H9 (cell line): Measurements from ENCODE around the gene GMNC. TPM values are rescaled to one million over a fixed set of nuclear protein-coding genes. Genes with fewer than 3 reads are reported as not detected.

Experiments
- DNase-seq: peaks from one replicate; pipeline ENCODE4 v3.0.0-alpha.2; 2017
- H2AFZ ChIP-seq: one replicate; pipeline ENCODE4 v1.6.1; 2013; ENCODE audit warnings: mild to moderate bottlenecking, low read length, control low read depth, moderate library complexity
- H2AK5ac ChIP-seq: 2 replicates; pipeline ENCODE4 v1.6.1; 2013; ENCODE audit warnings: low read length, control low read depth, mixed read lengths; ENCODE audit not compliant: insufficient read length
- H2BK120ac ChIP-seq: one replicate; pipeline ENCODE4 v1.6.1; 2013; ENCODE audit warnings: low read depth, mild to moderate bottlenecking, low read length, control low read depth, inconsistent platforms; ENCODE audit not compliant: poor library complexity, severe bottlenecking
- H2BK12ac ChIP-seq: 2 replicates; pipeline ENCODE4 v1.6.1; 2013; ENCODE audit warnings: low read length, control low read depth, mixed read lengths, low read depth; ENCODE audit not compliant: insufficient read length
- H2BK15ac ChIP-seq: 2 replicates; pipeline ENCODE4 v1.6.1; 2013; ENCODE audit warnings: low read depth, low read length, control low read depth
- H2BK20ac ChIP-seq: one replicate; pipeline ENCODE4 v1.6.1; 2013; ENCODE audit warnings: low read depth, mild to moderate bottlenecking, low read length, control low read depth, inconsistent platforms; ENCODE audit not compliant: poor library complexity, severe bottlenecking
- H2BK5ac ChIP-seq: 2 replicates; pipeline ENCODE4 v1.6.1; 2013; ENCODE audit warnings: low read length, control low read depth, mixed read lengths; ENCODE audit not compliant: insufficient read length
- H3K14ac ChIP-seq: 2 replicates; pipeline ENCODE4 v1.6.1; 2013; ENCODE audit warnings: low read length, control low read depth; ENCODE audit not compliant: insufficient read depth
- H3K18ac ChIP-seq: 2 replicates; pipeline ENCODE4 v1.6.1; 2013; ENCODE audit warnings: low read depth, mild to moderate bottlenecking, mixed read lengths, low read length, control low read depth; ENCODE audit not compliant: insufficient read length
- H3K23ac ChIP-seq: 2 replicates; pipeline ENCODE4 v1.6.1; 2013; ENCODE audit warnings: low read length, control low read depth, mixed read lengths, low read depth; ENCODE audit not compliant: insufficient read length
- H3K23me2 ChIP-seq: 2 replicates; pipeline ENCODE4 v1.6.1; 2013; ENCODE audit warnings: low read depth, mild to moderate bottlenecking, mixed read lengths, low read length, control low read depth; ENCODE audit not compliant: insufficient read length, poor library complexity, severe bottlenecking
- H3K27ac ChIP-seq: 2 replicates; pipeline ENCODE4 v1.5.1; 2013; ENCODE audit warnings: low read length, control low read depth, mixed read lengths, low read depth; ENCODE audit not compliant: insufficient read length
- H3K27me3 ChIP-seq: 2 replicates; pipeline ENCODE4 v1.6.1; 2013; ENCODE audit warnings: low read length, control low read depth, inconsistent platforms; ENCODE audit not compliant: insufficient read depth
- H3K4ac ChIP-seq: 2 replicates; pipeline ENCODE4 v1.6.1; 2013; ENCODE audit warnings: low read depth, mild to moderate bottlenecking, control low read depth, inconsistent platforms, low read length, moderate library complexity
- H3K4me1 ChIP-seq: 2 replicates; pipeline ENCODE4 v1.6.1; 2013; ENCODE audit warnings: low read length, control low read depth, inconsistent platforms; ENCODE audit not compliant: insufficient read depth
- H3K4me2 ChIP-seq: 2 replicates; pipeline ENCODE4 v1.6.1; 2013; ENCODE audit warnings: low read length, control low read depth, mixed read lengths; ENCODE audit not compliant: insufficient read length, insufficient read depth
- H3K56ac ChIP-seq: 2 replicates; pipeline ENCODE4 v1.6.1; 2013; ENCODE audit warnings: low read depth, mild to moderate bottlenecking, mixed read lengths, low read length, control low read depth; ENCODE audit not compliant: insufficient read length
- H3K79me1 ChIP-seq: 2 replicates; pipeline ENCODE4 v1.6.1; 2013; ENCODE audit warnings: low read depth, mild to moderate bottlenecking, moderate library complexity, low read length, control low read depth, inconsistent platforms; ENCODE audit not compliant: insufficient read depth, poor library complexity, severe bottlenecking
- H3K79me2 ChIP-seq: 2 replicates; pipeline ENCODE4 v1.6.1; 2013; ENCODE audit warnings: low read length, control low read depth, inconsistent platforms; ENCODE audit not compliant: insufficient read depth
- H3K9ac ChIP-seq: 2 replicates; pipeline ENCODE4 v1.6.1; 2013; ENCODE audit warnings: low read length, control low read depth, mixed read lengths; ENCODE audit not compliant: insufficient read length; ENCODE audit errors: extremely low read depth
- H3K9me3 ChIP-seq: one replicate; pipeline ENCODE4 v1.6.1; 2013; ENCODE audit warnings: low read depth, low read length, inconsistent platforms; ENCODE audit not compliant: control insufficient read depth
- H3T11ph ChIP-seq: one replicate; pipeline ENCODE4 v1.6.1; 2013; ENCODE audit warnings: mild to moderate bottlenecking, low read length, control low read depth, inconsistent platforms
- H4K20me1 ChIP-seq: one replicate; pipeline ENCODE4 v1.6.1; 2013; ENCODE audit not compliant: control insufficient read depth, insufficient read length, insufficient read depth
- H4K5ac ChIP-seq: 2 replicates; pipeline ENCODE4 v1.6.1; 2013; ENCODE audit warnings: low read depth, mild to moderate bottlenecking, mixed read lengths, low read length, control low read depth; ENCODE audit not compliant: insufficient read length
- H4K8ac ChIP-seq: replicated peaks from 2 replicates; pipeline ENCODE4 v1.6.1; 2013; ENCODE audit warnings: low read length, control low read depth, mixed read lengths, low read depth; ENCODE audit not compliant: insufficient read length
- H4K91ac ChIP-seq: 2 replicates; pipeline ENCODE4 v1.6.1; 2013; ENCODE audit warnings: low read depth, mild to moderate bottlenecking, moderate library complexity, mixed read lengths, low read length, control low read depth; ENCODE audit not compliant: insufficient read length
- H3K27ac Mint-ChIP-seq, 3 experiments: 2 replicates in 2 of 3; 3 replicates in 1 of 3; pipeline ENCODE4 v1.8.0; 2020 to 2021; ENCODE audit warnings: mixed read lengths in 3 of 3, mild to moderate bottlenecking in 1 of 3, moderate library complexity in 1 of 3
- H3K27me3 Mint-ChIP-seq: 2 replicates; pipeline ENCODE4 v1.8.0; 2021; ENCODE audit warnings: low read depth, mild to moderate bottlenecking, moderate library complexity, mixed read lengths
- H3K36me3 Mint-ChIP-seq, 3 experiments: 2 replicates in 2 of 3; 3 replicates in 1 of 3; pipeline ENCODE4 v1.8.0; 2020 to 2021; ENCODE audit warnings: low read depth in 3 of 3, mixed read lengths in 3 of 3; ENCODE audit not compliant: insufficient read depth in 1 of 3
- H3K4me1 Mint-ChIP-seq, 2 experiments: 2 replicates each; pipeline ENCODE4 v1.8.0; 2020; ENCODE audit warnings: mixed read lengths in 2 of 2
- H3K4me3 Mint-ChIP-seq, 2 experiments: 2 replicates in 1 of 2; 3 replicates in 1 of 2; pipeline ENCODE4 v1.8.0; 2020 to 2021; ENCODE audit warnings: mild to moderate bottlenecking in 2 of 2, mixed read lengths in 2 of 2, moderate library complexity in 1 of 2
- H3K9me3 Mint-ChIP-seq, 2 experiments: 2 replicates in 1 of 2; 3 replicates in 1 of 2; pipeline ENCODE4 v1.8.0; 2020; ENCODE audit warnings: mild to moderate bottlenecking in 2 of 2, mixed read lengths in 2 of 2, moderate library complexity in 1 of 2
- WGBS: extraction: QIAGEN DNeasy Blood & Tissue Kit; methylation state at CpG from one replicate; pipeline ENCODE4 v1.1.7; 2013; ENCODE audit warnings: missing lambda C conversion rate, low lambda C conversion rate, mixed read lengths; ENCODE audit not compliant: insufficient read length; ENCODE audit errors: extremely low coverage; 5-methylcytosine and 5-hydroxymethylcytosine counted together
- total RNA-seq: library from RNA; stranded (reverse); gene quantifications from 2 replicates; pipeline ENCODE4 v1.2.1, GENCODE V29; 2021
- TF ChIP-seq, protein P1 (sequence below): fragments of 200-600 bp; sonication (generic); conservative IDR thresholded peaks from 3 replicates; pipeline ENCODE4 v1.8.0; 2021; ENCODE audit warnings: antibody characterized with exemption, mild to moderate bottlenecking

GMNC gene
- total RNA-seq, 1 experiment from 2014 or later = not detected

GRCh38 chr3:190860521-190860920, 2.0 kb downstream of the GMNC start:
- Histone ChIP-seq H3K56ac (no peak overlapping the region), H2AK5ac (no peak overlapping the region), H3K4me1 (no peaks in the 10 kb centered on the region), H2AFZ (no peak overlapping the region), H3K79me1 (no peaks in the 10 kb centered on the region), H3K27ac (no peak overlapping the region), H3K9ac (no peak overlapping the region), H3K18ac (no peak overlapping the region), H2BK5ac (no peak overlapping the region), H4K91ac (no peak overlapping the region), H3K4me2 (no peak overlapping the region), H2BK120ac (no peak overlapping the region), H3K9me3 (no peaks in the 10 kb centered on the region), H3T11ph (no peak overlapping the region), H4K20me1 (no peaks in the 10 kb centered on the region), H3K27me3 (peaks cover 2% of the 10 kb centered on the region; the same call in 1 of the 2 replicates), H4K5ac (no peak overlapping the region), H3K23ac (no peak overlapping the region), H2BK20ac (no peak overlapping the region), H4K8ac (no peak overlapping the region), H3K4ac (no peak overlapping the region), H3K14ac (no peak overlapping the region), H2BK12ac (no peak overlapping the region), H3K79me2 (no peaks in the 10 kb centered on the region), H3K23me2 (peaks cover 4% of the 10 kb centered on the region), H2BK15ac (no peak overlapping the region)
- no peak for DNase-seq
- H3K4me3 Mint-ChIP-seq = no peak overlapping the region
- WGBS = no CpG with 5 or more reads among the region's 7 CpGs
- H3K36me3 Mint-ChIP-seq = no peaks in the 10 kb centered on the region
- H3K4me1 Mint-ChIP-seq = peaks cover 4 to 12% of the 10 kb centered on the region in 2 experiments
- no peaks in the 10 kb centered on the region; a peak in 2 of 5 replicates for H3K9me3 Mint-ChIP-seq
- H3K27ac Mint-ChIP-seq = no peak overlapping the region
- TF ChIP-seq, protein P1, sequence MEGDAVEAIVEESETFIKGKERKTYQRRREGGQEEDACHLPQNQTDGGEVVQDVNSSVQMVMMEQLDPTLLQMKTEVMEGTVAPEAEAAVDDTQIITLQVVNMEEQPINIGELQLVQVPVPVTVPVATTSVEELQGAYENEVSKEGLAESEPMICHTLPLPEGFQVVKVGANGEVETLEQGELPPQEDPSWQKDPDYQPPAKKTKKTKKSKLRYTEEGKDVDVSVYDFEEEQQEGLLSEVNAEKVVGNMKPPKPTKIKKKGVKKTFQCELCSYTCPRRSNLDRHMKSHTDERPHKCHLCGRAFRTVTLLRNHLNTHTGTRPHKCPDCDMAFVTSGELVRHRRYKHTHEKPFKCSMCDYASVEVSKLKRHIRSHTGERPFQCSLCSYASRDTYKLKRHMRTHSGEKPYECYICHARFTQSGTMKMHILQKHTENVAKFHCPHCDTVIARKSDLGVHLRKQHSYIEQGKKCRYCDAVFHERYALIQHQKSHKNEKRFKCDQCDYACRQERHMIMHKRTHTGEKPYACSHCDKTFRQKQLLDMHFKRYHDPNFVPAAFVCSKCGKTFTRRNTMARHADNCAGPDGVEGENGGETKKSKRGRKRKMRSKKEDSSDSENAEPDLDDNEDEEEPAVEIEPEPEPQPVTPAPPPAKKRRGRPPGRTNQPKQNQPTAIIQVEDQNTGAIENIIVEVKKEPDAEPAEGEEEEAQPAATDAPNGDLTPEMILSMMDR = no peak
- H3K27me3 Mint-ChIP-seq = peaks cover 59% of the 10 kb centered on the region
